ENCODE measurements around the gene ZNF414.

Gene ZNF414

DNA sequence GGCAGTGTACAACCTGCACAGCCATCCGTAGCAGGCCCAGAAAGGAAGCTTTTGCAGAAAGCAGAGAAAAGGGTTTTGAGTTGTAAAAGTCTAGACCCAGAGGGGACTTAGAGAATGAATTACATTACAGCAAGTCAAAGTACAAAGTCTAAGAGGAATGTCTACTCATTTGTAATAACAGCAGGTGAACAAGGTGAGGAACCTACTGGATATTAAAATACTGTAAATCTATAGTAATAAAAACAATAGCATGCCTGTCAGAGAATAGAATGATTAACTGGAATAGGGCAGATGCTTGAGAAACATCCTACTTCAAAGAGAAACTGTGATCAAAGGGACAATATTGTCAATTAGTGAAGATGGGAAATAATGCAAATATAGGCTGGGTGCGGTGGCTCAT, 18.3 kb upstream of the ZNF414 start:
- H3K4me3 ChIP-seq (ENCODE audit: low read depth, low read length) = no peak overlapping the region
- POLR2A ChIA-PET = no interaction called here
- DNase-seq (ENCODE audit: low read depth, low spot score) = no peak
- no peak for TF ChIP-seq CTCF (IDR thresholded peaks at IDR 0.05; ENCODE audit: insufficient read depth, low read length, missing control alignments)
- CTCF ChIA-PET = interaction anchor here (1.4 kb wide), 1 partner anchor 178 kb away, joined by 3 read pairs; no protein-coding TSS in a partner anchor

GRCh38 chr19:8531470-8531869, 17.5 kb upstream of the ZNF414 start:
- no peak for DNase-seq (ENCODE audit: low read depth, low spot score)
- POLR2A ChIA-PET = no interaction called here
- CTCF ChIA-PET = interaction anchor here (1.0 to 1.4 kb wide), 3 partner anchors 25 to 177 kb away, joined by 3 to 5 read pairs (median 3); no protein-coding TSS in a partner anchor
- H3K4me3 ChIP-seq (ENCODE audit: low read depth, low read length) = no peak overlapping the region
- no peak for TF ChIP-seq CTCF (IDR thresholded peaks at IDR 0.05; ENCODE audit: insufficient read depth, low read length, missing control alignments)

GRCh38 chr19:8530061-8530679, 16.2 kb upstream of the ZNF414 start:
- CTCF ChIA-PET = no interaction called here
- POLR2A ChIA-PET = interaction anchor here (0.9 kb wide), 1 partner anchor 17 kb away, joined by 3 read pairs; the partner anchor contains the start of gene ZNF414
- DNase-seq (ENCODE audit: low read depth, low spot score) = no peak
- TF ChIP-seq CTCF (IDR thresholded peaks at IDR 0.05; ENCODE audit: insufficient read depth, low read length, missing control alignments) = no peak
- no peak overlapping the region for H3K4me3 ChIP-seq (ENCODE audit: low read depth, low read length)

GRCh38 chr19:8529369-8530006, 15.5 kb upstream of the ZNF414 start:
- POLR2A ChIA-PET = no interaction called here
- DNase-seq (ENCODE audit: low read depth, low spot score) = no peak
- TF ChIP-seq CTCF (IDR thresholded peaks at IDR 0.05; ENCODE audit: insufficient read depth, low read length, missing control alignments) = no peak
- H3K4me3 ChIP-seq (ENCODE audit: low read depth, low read length) = no peak overlapping the region
- CTCF ChIA-PET = interaction anchor here (0.7 to 2.1 kb wide), 2 partner anchors 51 to 86 kb away, joined by 3 to 9 read pairs; no protein-coding TSS in a partner anchor

- CTCF ChIA-PET = interaction anchor here (0.7 to 2.1 kb wide), 2 partner anchors 52 to 87 kb away, joined by 3 to 9 read pairs; no protein-coding TSS in a partner anchor
- DNase-seq (ENCODE audit: low read depth, low spot score) = no peak
- H3K4me3 ChIP-seq (ENCODE audit: low read depth, low read length) = no peak overlapping the region
- POLR2A ChIA-PET = no interaction called here
- no peak for TF ChIP-seq CTCF (IDR thresholded peaks at IDR 0.05; ENCODE audit: insufficient read depth, low read length, missing control alignments)
Observed at GRCh38 chr19:8528500-8528899, 14.5 kb upstream of the ZNF414 start.
